Upper lobe of left lung (tissue), 6 donors: Measurements from ENCODE around the gene PTPN21. TPM values are rescaled to one million over a fixed set of nuclear protein-coding genes. Genes with fewer than 3 reads are reported as not detected.
A peak's percentile ranks its signal among the peaks of the same experiment; 100 is the strongest.
"Not testable (repeated sequence)": the region's sequence is repeated elsewhere in the genome, so short reads cannot be mapped to it uniquely, and the experiment has no call there.

ENCODE experiments used
- ATAC-seq, 2 donors: fragments of 200-7000 bp; cut with Tn5 transposase; one replicate each; pipeline ENCODE4 v1.9.1; 2022; ENCODE audit warnings: mild to moderate bottlenecking in 2 of 2, moderate library complexity in 2 of 2; ENCODE audit not compliant: low FRiP score in 2 of 2
- DNase-seq, 2 donors: peaks; one replicate each; pipeline ENCODE4 v3.0.0-alpha.2; 2019 to 2020
- H3K27ac ChIP-seq, 4 donors: fragments of 200-600 bp; sonication (generic); one replicate each; pipeline ENCODE4 v1.5.1; 2016 to 2019
- H3K27me3 ChIP-seq, 4 donors: fragments of 200-600 bp; sonication (generic); one replicate each; pipeline ENCODE4 v1.5.1; 2017 to 2019
- H3K36me3 ChIP-seq, 4 donors: fragments of 200-600 bp; sonication (generic); one replicate each; pipeline ENCODE4 v1.5.1; 2016 to 2019
- H3K4me1 ChIP-seq, 4 donors: fragments of 200-600 bp; sonication (generic); one replicate each; pipeline ENCODE4 v1.5.1; 2018 to 2019
- H3K4me3 ChIP-seq, 4 donors: fragments of 200-600 bp; sonication (generic); one replicate each; pipeline ENCODE4 v1.5.1; 2017 to 2019; ENCODE audit warnings: mild to moderate bottlenecking in 2 of 4, moderate library complexity in 1 of 4
- H3K9me3 ChIP-seq, 4 donors: fragments of 200-600 bp; sonication (generic); one replicate each; pipeline ENCODE4 v1.5.1; 2018 to 2019
- CTCF ChIP-seq, 6 experiments: fragments of 450-650 bp in 4 of 6; fragments of 200-600 bp in 2 of 6; sonication (generic) in 2 of 6; IDR thresholded peaks; one replicate each; pipeline ENCODE4 v1.5.1; 2016 to 2019; ENCODE audit warnings: antibody characterized with exemption in 6 of 6
- EP300 ChIP-seq, 4 donors: sonication (generic); formaldehyde crosslinking; IDR thresholded peaks; one replicate each; pipeline ENCODE4 v1.5.1; 2017; ENCODE audit warnings: antibody characterized with exemption in 4 of 4, control low read depth in 2 of 4
- POLR2A ChIP-seq, 4 donors: fragments of 450-650 bp; IDR thresholded peaks; one replicate each; pipeline ENCODE4 v1.5.1; 2016 to 2017; ENCODE audit warnings: antibody characterized with exemption in 4 of 4, mild to moderate bottlenecking in 2 of 4
- POLR2AphosphoS5 ChIP-seq, 2 donors: sonication (generic); formaldehyde crosslinking; IDR thresholded peaks; one replicate each; pipeline ENCODE4 v1.5.1; 2017; ENCODE audit warnings: antibody characterized with exemption in 2 of 2
- WGBS, 2 donors: methylation state at CpG; one replicate each; pipeline ENCODE4 v1.1.5; 2017 to 2018; 5-methylcytosine and 5-hydroxymethylcytosine counted together
- total RNA-seq, 6 donors: library from RNA; depleted of rRNA in 4 of 6; stranded (reverse); fragments of >200 nt in 4 of 6; gene quantifications; one replicate each; pipeline versions ENCODE4 v1.1.0 to v1.2.1, GENCODE V29; 2016 to 2021
- donor health status: DM: no; HTN: no; CAD: no; lungs with moderate emphysema.
- donor health status: DM: no; HTN: yes; CAD: no; lungs with severe emphysema.

Gene PTPN21
- total RNA-seq, 6 donors from 2014 or later: 37.7 to 58.7 (median 47.4) TPM

- no peak for TF ChIP-seq POLR2AphosphoS5 (IDR thresholded peaks at IDR 0.05)
- TF ChIP-seq CTCF (IDR thresholded peaks at IDR 0.05): peak in 3 of 6 experiments; percentile 12 to 49 (median 32)
- DNase-seq: no peak
- WGBS, 2 donors: 27 to 38% methylated on average over 4 of the region's 4 CpGs
- Histone ChIP-seq H3K27me3 (no peaks in the 10 kb centered on the region), H3K9me3 (no peaks in the 10 kb centered on the region), H3K36me3 (peaks cover 0 to 13% (median 0%) of the 10 kb centered on the region in 4 donors), H3K4me1 (peaks cover 0 to 9% (median 2%) of the 10 kb centered on the region in 4 donors), H3K27ac (no peak overlapping the region), H3K4me3 (no peak overlapping the region)
- ATAC-seq: peak; percentile 69 to 84
Measured at GRCh38 chr14:88535149-88535548, 19.7 kb downstream of the PTPN21 start.

- Histone ChIP-seq H3K9me3 (no peaks in the 10 kb centered on the region), H3K4me1 (peaks cover 0 to 9% (median 2%) of the 10 kb centered on the region in 4 donors), H3K27me3 (no peaks in the 10 kb centered on the region), H3K27ac (no peak overlapping the region), H3K36me3 (peaks cover 0 to 13% (median 0%) of the 10 kb centered on the region in 4 donors), H3K4me3 (no peak overlapping the region)
- TF ChIP-seq POLR2A (IDR thresholded peaks at IDR 0.05): no peak
- no peak for TF ChIP-seq POLR2AphosphoS5 (IDR thresholded peaks at IDR 0.05)
- TF ChIP-seq EP300 (IDR thresholded peaks at IDR 0.05): no peak
- TF ChIP-seq CTCF (IDR thresholded peaks at IDR 0.05): no peak
- no peak for DNase-seq
- ATAC-seq: no peak
- 92 to 95% methylated on average over 6 of the region's 6 CpGs for WGBS, 2 donors
Measured at GRCh38 chr14:88533064-88533602, 21.7 kb downstream of the PTPN21 start.

GRCh38 chr14:88529889-88530288 is 24.9 kb downstream of the PTPN21 start:
- not testable (repeated sequence) for ATAC-seq, DNase-seq, H3K4me1 ChIP-seq, H3K27ac ChIP-seq, H3K9me3 ChIP-seq, H3K4me3 ChIP-seq, H3K27me3 ChIP-seq
- peaks cover 0 to 13% (median 0%) of the 10 kb centered on the region in 4 donors for H3K36me3 ChIP-seq
- WGBS, 2 donors: 100% methylated on average over 1 of the region's 1 CpG

DNA sequence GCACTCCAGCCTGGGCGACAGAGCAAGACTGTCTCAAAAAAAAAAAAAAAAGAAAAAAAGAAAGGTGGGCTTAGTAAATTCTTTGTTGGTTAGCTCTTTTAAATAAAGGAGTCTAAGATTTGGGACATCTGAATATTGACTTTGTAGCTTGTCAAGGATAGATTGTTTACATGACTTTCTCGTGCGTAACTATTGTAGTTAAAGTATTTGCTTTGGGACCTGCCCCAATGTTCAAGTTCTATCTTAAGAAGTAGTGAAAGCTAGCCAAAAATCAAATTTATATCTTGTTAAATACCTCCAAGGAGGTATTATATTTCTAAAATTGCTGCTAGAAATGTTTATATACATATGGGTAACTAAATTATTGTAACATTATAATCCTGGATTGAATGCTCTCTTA is 32.4 kb downstream of the PTPN21 start:
- Histone ChIP-seq H3K4me1 (peaks cover 0 to 14% (median 8%) of the 10 kb centered on the region in 4 donors), H3K27me3 (no peaks in the 10 kb centered on the region), H3K4me3 (no peak overlapping the region), H3K9me3 (no peaks in the 10 kb centered on the region), H3K36me3 (no peaks in the 10 kb centered on the region), H3K27ac (peak overlapping the region in 3 of 4 donors; percentile 14 to 41 (median 35))
- DNase-seq (no peak), ATAC-seq (peak in 1 of 2 donors; percentile 55)
- 57 to 66% methylated on average over 3 of the region's 3 CpGs for WGBS, 2 donors
- TF ChIP-seq EP300 (IDR thresholded peaks at IDR 0.05): no peak
- TF ChIP-seq POLR2AphosphoS5 (IDR thresholded peaks at IDR 0.05): no peak
- TF ChIP-seq POLR2A (IDR thresholded peaks at IDR 0.05): no peak
- no peak for TF ChIP-seq CTCF (IDR thresholded peaks at IDR 0.05)

DNA sequence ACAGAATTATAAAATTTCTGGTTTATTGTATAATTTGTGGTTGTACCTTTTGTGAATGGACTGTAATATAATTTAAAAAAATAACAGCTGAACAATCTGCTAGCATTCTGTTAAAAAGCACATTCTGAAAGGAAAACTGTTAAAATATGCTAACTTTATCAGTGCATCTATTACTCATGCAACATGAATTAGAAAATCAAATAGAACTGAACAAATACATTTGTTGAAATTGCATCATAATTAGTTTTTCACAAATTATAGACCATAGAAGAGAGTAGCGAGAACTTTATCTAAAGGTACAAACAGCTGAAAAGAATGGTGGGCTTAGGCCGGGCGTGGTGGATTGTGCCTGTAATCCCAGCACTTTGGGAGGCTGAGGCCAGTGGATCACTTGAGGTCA is 33.0 kb downstream of the PTPN21 start:
- Histone ChIP-seq H3K27me3 (no peaks in the 10 kb centered on the region), H3K27ac (peak overlapping the region in 3 of 4 donors; percentile 14 to 41 (median 35)), H3K4me1 (peaks cover 0 to 14% (median 9%) of the 10 kb centered on the region in 4 donors), H3K36me3 (peaks cover 0 to 4% (median 1%) of the 10 kb centered on the region in 4 donors), H3K9me3 (no peaks in the 10 kb centered on the region), H3K4me3 (no peak overlapping the region)
- TF ChIP-seq EP300 (IDR thresholded peaks at IDR 0.05) (no peak), POLR2AphosphoS5 (IDR thresholded peaks at IDR 0.05) (no peak), POLR2A (IDR thresholded peaks at IDR 0.05) (no peak), CTCF (IDR thresholded peaks at IDR 0.05) (no peak)
- no peak for DNase-seq
- WGBS, 2 donors: 69 to 75% methylated on average over 3 of the region's 3 CpGs
- ATAC-seq: no peak
